HG03025 (cell line): ENCODE data around the gene ECSCR.
"Not testable (repeated sequence)": the region's sequence is repeated elsewhere in the genome, so short reads cannot be mapped to it uniquely, and the experiment has no call there.

Source experiments
- ATAC-seq: cut with Tn5 transposase; IDR thresholded peaks from one replicate; pipeline ENCODE4 v1.9.1; 2021; ENCODE audit warnings: mild to moderate bottlenecking, moderate library complexity; ENCODE audit not compliant: unreplicated experiment, low FRiP score

Gene ECSCR

GRCh38 chr5:139462586-139463276 lies at the start of gene ECSCR:
ECSCR (minus strand) TSS chr5:139462743; CDS start chr5:139462670, 73 bp downstream.
- ATAC-seq: no peak

- not testable (repeated sequence) for ATAC-seq
Measured at GRCh38 chr5:139504722-139505121, 42.2 kb upstream of the ECSCR start.

GRCh38 chr5:139503879-139504278 lies 41.3 kb upstream of the ECSCR start:
- not testable (repeated sequence) for ATAC-seq

- ATAC-seq: not testable (repeated sequence)
Measured at GRCh38 chr5:139503036-139503817, 40.7 kb upstream of the ECSCR start.

GRCh38 chr5:139501381-139501780 lies 38.8 kb upstream of the ECSCR start:
- no peak for ATAC-seq

- ATAC-seq: no peak
Measured at GRCh38 chr5:139495638-139496435, 33.3 kb upstream of the ECSCR start.

GRCh38 chr5:139494832-139495231 lies 32.3 kb upstream of the ECSCR start:
- no peak for ATAC-seq

GRCh38 chr5:139494256-139494655 lies 31.7 kb upstream of the ECSCR start:
- ATAC-seq: no peak

- ATAC-seq: no peak
Measured at GRCh38 chr5:139492700-139493192, 30.2 kb upstream of the ECSCR start.

- no peak for ATAC-seq
Measured at GRCh38 chr5:139488260-139488659, 25.7 kb upstream of the ECSCR start.

GRCh38 chr5:139486201-139486600 lies 23.7 kb upstream of the ECSCR start:
- no peak for ATAC-seq

GRCh38 chr5:139482890-139483208 lies 20.3 kb upstream of the ECSCR start:
- ATAC-seq: not testable (repeated sequence)

- no peak for ATAC-seq
Measured at GRCh38 chr5:139482050-139482889, 19.7 kb upstream of the ECSCR start, which contains the start of gene STING1. STING1 (minus strand) TSS chr5:139482758; CDS start chr5:139481704, 1,054 bp downstream.

GRCh38 chr5:139481580-139482049 lies 19.1 kb upstream of the ECSCR start:
- ATAC-seq: no peak

GRCh38 chr5:139481122-139481533 lies 18.6 kb upstream of the ECSCR start:
- ATAC-seq: no peak

- not testable (repeated sequence) for ATAC-seq
Measured at GRCh38 chr5:139479729-139480128, 17.2 kb upstream of the ECSCR start.

- ATAC-seq: not testable (repeated sequence)
Measured at GRCh38 chr5:139478657-139479423, 16.3 kb upstream of the ECSCR start.

GRCh38 chr5:139475865-139476617 lies 13.5 kb upstream of the ECSCR start:
- no peak for ATAC-seq
